ENCODE data around the gene CACNA1D.

GRCh38 chr3:53780171-53780570, 285.8 kb downstream of the CACNA1D start:
- no peak for TF ChIP-seq POLR2AphosphoS5 (IDR thresholded peaks at IDR 0.05; ENCODE audit: borderline replicate concordance, low read depth, low read length)
- no peak for TF ChIP-seq EZH2 (IDR thresholded peaks at IDR 0.05)
- no peak for TF ChIP-seq FOXP2 (optimal IDR thresholded peaks at IDR 0.05; ENCODE audit: control extremely low read depth, extremely low read length, insufficient read depth)
